Activated T-cell treated with anti-CD3 and anti-CD28 coated beads for 4 hours (primary cell): ENCODE results near the gene VRK3.

Experiments
- DNase-seq: peaks from one replicate; pipeline ENCODE4 v3.0.0-alpha.2; 2020

The VRK3 gene

GRCh38 chr19:50030225-50030624 lies 5.1 kb upstream of the VRK3 start:
- no peak for DNase-seq

GRCh38 chr19:50026550-50026906 lies 1.4 kb upstream of the VRK3 start:
- DNase-seq: no peak

GRCh38 chr19:50025794-50026549 lies 800 bp upstream of the VRK3 start, which contains the start of gene ZNF473:
TSS of gene ZNF473 (plus strand) at chr19:50026005. CDS start at chr19:50031083, 5,078 bp downstream.
- peak; percentile 81 for DNase-seq

GRCh38 chr19:50024719-50025021 lies 502 bp downstream of the VRK3 start:
- no peak for DNase-seq

- DNase-seq: no peak
These were observed 2.3 kb downstream of the VRK3 start for GRCh38 chr19:50022823-50023222.

- no peak for DNase-seq
These were observed 4.7 kb downstream of the VRK3 start for GRCh38 chr19:50020481-50020880.

- no peak for DNase-seq
These were observed 8.9 kb downstream of the VRK3 start for GRCh38 chr19:50016225-50016807.

GRCh38 chr19:50008532-50008931 lies 16.6 kb downstream of the VRK3 start:
- no peak for DNase-seq

GRCh38 chr19:50007947-50008346 lies 17.2 kb downstream of the VRK3 start:
- DNase-seq: no peak

- DNase-seq: no peak
These were observed 18.0 kb downstream of the VRK3 start for GRCh38 chr19:50007170-50007569.

- no peak for DNase-seq
These were observed 19.7 kb downstream of the VRK3 start for GRCh38 chr19:50005428-50005827.

- DNase-seq: no peak
These were observed 21.3 kb downstream of the VRK3 start for GRCh38 chr19:50003810-50004419.

- no peak for DNase-seq
These were observed 21.9 kb downstream of the VRK3 start for GRCh38 chr19:50003254-50003788.

GRCh38 chr19:50002386-50002960 lies 22.7 kb downstream of the VRK3 start:
- DNase-seq: no peak

- no peak for DNase-seq
These were observed 23.4 kb downstream of the VRK3 start for GRCh38 chr19:50001775-50002174.

GRCh38 chr19:50000841-50001557 lies 24.2 kb downstream of the VRK3 start:
- no peak for DNase-seq

- no peak for DNase-seq
These were observed 24.9 kb downstream of the VRK3 start for GRCh38 chr19:50000038-50000840.

GRCh38 chr19:49999371-50000010 lies 25.7 kb downstream of the VRK3 start:
- DNase-seq: no peak

GRCh38 chr19:49997709-49998108 lies 27.5 kb downstream of the VRK3 start:
- DNase-seq: no peak

GRCh38 chr19:49988433-49988832 lies 36.7 kb downstream of the VRK3 start:
- no peak for DNase-seq

GRCh38 chr19:49988007-49988406 lies 37.2 kb downstream of the VRK3 start:
- DNase-seq: no peak
